Panc1 (cell line): Measurements from ENCODE around the gene PAX7. TPM values are rescaled to one million over a fixed set of nuclear protein-coding genes. Genes with fewer than 3 reads are reported as not detected.

Experiments used
- ATAC-seq: fragments of 200-7000 bp; cut with Tn5 transposase; 2 replicates; pipeline ENCODE4 v1.9.1; 2020; ENCODE audit warnings: mild to moderate bottlenecking, moderate library complexity
- BruUV-seq: library from RNA; stranded (reverse); fragments of 400-500 nt; replicated peaks from 2 replicates; lab custom pipeline; 2021; lab: Mats Ljungman, UMichigan
- CTCF ChIA-PET: fragments of 300-600 bp; sonication (Branson Sonifier 250); formaldehyde crosslinking; loops from one replicate; lab custom pipeline; 2022; ENCODE audit warnings: antibody characterized with exemption; lab: Charles Lee
- POLR2A ChIA-PET: fragments of 300-600 bp; sonication (Branson Sonifier 250); formaldehyde crosslinking; loops from one replicate; lab custom pipeline; 2022; ENCODE audit warnings: antibody characterized with exemption; lab: Charles Lee
- DNase-seq: peaks from one replicate; pipeline ENCODE4 v3.0.0-alpha.2; 2010; ENCODE audit warnings: low read depth, low spot score
- H3K27ac ChIP-seq: 2 replicates; pipeline ENCODE4 v1.5.1; 2011; ENCODE audit warnings: mild to moderate bottlenecking, low read length, inconsistent platforms
- H3K27me3 ChIP-seq: fragments of 200-500 bp; sonication (Bioruptor generic); 2 replicates; pipeline ENCODE4 v1.6.0; 2014; ENCODE audit warnings: low read length, inconsistent platforms; ENCODE audit not compliant: control insufficient read depth, insufficient read depth
- H3K36me3 ChIP-seq: fragments of 200-500 bp; sonication (Bioruptor generic); 2 replicates; pipeline ENCODE4 v1.5.1; 2014; ENCODE audit warnings: inconsistent platforms, mild to moderate bottlenecking, low read length, moderate library complexity; ENCODE audit not compliant: control insufficient read depth, insufficient read depth
- H3K4me1 ChIP-seq: 2 replicates; pipeline ENCODE4 v1.5.1; 2011; ENCODE audit warnings: inconsistent platforms, mild to moderate bottlenecking, low read length, moderate library complexity; ENCODE audit not compliant: control insufficient read depth, insufficient read depth
- H3K4me3 ChIP-seq, 2 experiments: 2 replicates each; pipeline ENCODE4 v1.5.1; 2011 to 2012; ENCODE audit warnings: low read depth in 2 of 2, low read length in 2 of 2, mild to moderate bottlenecking in 2 of 2, inconsistent platforms in 1 of 2, moderate library complexity in 1 of 2
- H3K9me3 ChIP-seq: fragments of 200-500 bp; sonication (Bioruptor generic); 2 replicates; pipeline ENCODE4 v1.5.1; 2014; ENCODE audit warnings: low read depth, mild to moderate bottlenecking, inconsistent platforms, low read length, moderate library complexity; ENCODE audit not compliant: control insufficient read depth, insufficient read depth
- CTCF ChIP-seq: fragments of 450-650 bp; IDR thresholded peaks from 2 replicates; pipeline ENCODE4 v1.5.1; 2017; ENCODE audit warnings: mild to moderate bottlenecking
- POLR2AphosphoS5 ChIP-seq: IDR thresholded peaks from 2 replicates; pipeline ENCODE4 v1.6.1; 2012; ENCODE audit warnings: mild to moderate bottlenecking, low read depth, low read length, moderate library complexity
- REST ChIP-seq, 2 experiments: IDR thresholded peaks; 2 replicates each; pipeline ENCODE4 v1.6.1; 2011 to 2012; ENCODE audit warnings: low read depth in 2 of 2, control low read depth in 1 of 2, low read length in 1 of 2, mild to moderate bottlenecking in 1 of 2, moderate library complexity in 1 of 2; ENCODE audit not compliant: insufficient read depth in 1 of 2
- SIN3A ChIP-seq: IDR thresholded peaks from 2 replicates; pipeline ENCODE4 v1.6.1; 2012; ENCODE audit warnings: low read depth, mild to moderate bottlenecking, low read length, moderate library complexity, borderline replicate concordance; ENCODE audit not compliant: insufficient read depth
- TCF7L2 ChIP-seq: IDR thresholded peaks from 2 replicates; pipeline ENCODE4 v1.6.1; 2011; ENCODE audit warnings: mild to moderate bottlenecking, low read depth, low read length, inconsistent platforms
- in situ Hi-C: cut with HindIII; loops from 2 replicates; pipeline ENCODE4 v1.10.0; 2016; ENCODE audit warnings: low sequenced_read_pairs, low pct_unique_long_range_greater_than_20kb
- intact Hi-C: fragments of 100-400 bp; cut with micrococcal nuclease; formaldehyde crosslinking; loops from one replicate; pipeline ENCODE4 v1.10.0; 2022; ENCODE audit not compliant: unreplicated experiment
- total RNA-seq: library from RNA; stranded (reverse); gene quantifications from one replicate; pipeline ENCODE4 v1.2.1, GENCODE V29; 2021; ENCODE audit not compliant: unreplicated experiment

PAX7 gene
- total RNA-seq, 1 experiment from 2014 or later = not detected

GRCh38 chr1:18597160-18598042 is 33.2 kb upstream of the PAX7 start:
- peaks cover 10% of the 10 kb centered on the region for H3K27me3 ChIP-seq
- no peaks in the 10 kb centered on the region for H3K4me1 ChIP-seq
- ATAC-seq (peak; percentile 94), DNase-seq (no peak)
- TF ChIP-seq CTCF = peak; percentile 98
- TF ChIP-seq TCF7L2 = no peak
- H3K4me3 ChIP-seq = no peak overlapping the region
- POLR2A ChIA-PET = no interaction called here
- H3K36me3 ChIP-seq = no peaks in the 10 kb centered on the region; the same call in 1 of the 2 replicates
- CTCF ChIA-PET = interaction anchor here (0.5 to 1.9 kb wide), 17 partner anchors 10 to 307 kb away, joined by 3 to 10 read pairs (median 4); no protein-coding TSS in a partner anchor
- H3K27ac ChIP-seq = no peak overlapping the region
- BruUV-seq = no TSS peak
- in situ Hi-C loops = no loop called here
- no peaks in the 10 kb centered on the region for H3K9me3 ChIP-seq
- intact Hi-C loops = loop anchor here (1.0 to 5.0 kb wide), 3 partner anchors 83 to 280 kb away; no protein-coding TSS in a partner anchor

GRCh38 chr1:18599086-18599485 is 31.6 kb upstream of the PAX7 start:
- Histone ChIP-seq H3K27ac (no peak overlapping the region), H3K9me3 (no peaks in the 10 kb centered on the region), H3K27me3 (no peaks in the 10 kb centered on the region), H3K36me3 (no peaks in the 10 kb centered on the region), H3K4me1 (no peaks in the 10 kb centered on the region), H3K4me3 (no peak overlapping the region)
- in situ Hi-C loops = no loop called here
- TF ChIP-seq CTCF = no peak
- TF ChIP-seq TCF7L2 = no peak
- no peak for TF ChIP-seq POLR2AphosphoS5
- no peak for TF ChIP-seq SIN3A
- POLR2A ChIA-PET = interaction anchor here (0.7 kb wide), 1 partner anchor 41 kb away, joined by 3 read pairs; no protein-coding TSS in a partner anchor
- no peak for ATAC-seq
- BruUV-seq = no TSS peak
- intact Hi-C loops = loop anchor here (5.0 kb wide), 1 partner anchor 278 kb away; no protein-coding TSS in a partner anchor
- DNase-seq = no peak
- CTCF ChIA-PET = no interaction called here

- intact Hi-C loops = loop anchor here (5.0 kb wide), 1 partner anchor 278 kb away; no protein-coding TSS in a partner anchor
- Histone ChIP-seq H3K27me3 (no peaks in the 10 kb centered on the region), H3K27ac (no peak overlapping the region), H3K9me3 (no peaks in the 10 kb centered on the region), H3K36me3 (no peaks in the 10 kb centered on the region), H3K4me3 (no peak overlapping the region), H3K4me1 (no peaks in the 10 kb centered on the region)
- no TSS peak for BruUV-seq
- in situ Hi-C loops = no loop called here
- ATAC-seq (no peak), DNase-seq (no peak)
- ChIA-PET POLR2A (no interaction called here), CTCF (interaction anchor here (0.5 to 1.0 kb wide), 5 partner anchors 81 to 1238 kb away, joined by 3 to 7 read pairs (median 3); no protein-coding TSS in a partner anchor)
- TF ChIP-seq CTCF (no peak), REST (IDR thresholded peaks at IDR 0.05; ENCODE audit: insufficient read depth in 1 of 2, low read depth in 2 of 2, low read length in 1 of 2) (no peak), TCF7L2 (no peak), SIN3A (no peak), POLR2AphosphoS5 (no peak)
Observed at GRCh38 chr1:18599704-18600103, 30.9 kb upstream of the PAX7 start.
